HG03469 (cell line): Measurements from ENCODE around the gene MOB1B.
"Not testable (repeated sequence)": the region's sequence is repeated elsewhere in the genome, so short reads cannot be mapped to it uniquely, and the experiment has no call there.

ENCODE experiments used
- ATAC-seq: cut with Tn5 transposase; IDR thresholded peaks from one replicate; pipeline ENCODE4 v1.9.1; 2021; ENCODE audit warnings: mild to moderate bottlenecking, moderate library complexity, moderate number of reproducible peaks; ENCODE audit not compliant: unreplicated experiment

Gene MOB1B

DNA sequence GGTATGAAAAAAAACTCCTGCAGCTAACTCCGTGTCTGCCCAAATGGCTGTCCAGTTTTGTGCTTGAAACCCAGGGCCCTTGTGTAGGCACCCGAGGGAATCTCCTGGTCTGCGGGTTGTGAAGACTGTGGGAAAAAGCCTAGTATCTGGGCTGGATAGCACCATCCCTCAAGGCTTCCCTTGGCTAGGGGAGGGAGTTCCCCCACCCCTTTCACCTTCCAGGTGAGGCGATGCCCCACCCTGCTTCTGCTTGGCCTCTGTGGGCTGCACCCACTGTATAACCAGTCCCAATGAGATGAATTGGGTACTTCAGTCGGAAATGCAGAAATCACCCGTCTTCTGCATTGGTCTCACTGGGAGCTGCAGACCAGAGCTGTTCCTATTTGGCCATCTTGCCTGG is 102.9 kb downstream of the MOB1B start:
- not testable (repeated sequence) for ATAC-seq

DNA sequence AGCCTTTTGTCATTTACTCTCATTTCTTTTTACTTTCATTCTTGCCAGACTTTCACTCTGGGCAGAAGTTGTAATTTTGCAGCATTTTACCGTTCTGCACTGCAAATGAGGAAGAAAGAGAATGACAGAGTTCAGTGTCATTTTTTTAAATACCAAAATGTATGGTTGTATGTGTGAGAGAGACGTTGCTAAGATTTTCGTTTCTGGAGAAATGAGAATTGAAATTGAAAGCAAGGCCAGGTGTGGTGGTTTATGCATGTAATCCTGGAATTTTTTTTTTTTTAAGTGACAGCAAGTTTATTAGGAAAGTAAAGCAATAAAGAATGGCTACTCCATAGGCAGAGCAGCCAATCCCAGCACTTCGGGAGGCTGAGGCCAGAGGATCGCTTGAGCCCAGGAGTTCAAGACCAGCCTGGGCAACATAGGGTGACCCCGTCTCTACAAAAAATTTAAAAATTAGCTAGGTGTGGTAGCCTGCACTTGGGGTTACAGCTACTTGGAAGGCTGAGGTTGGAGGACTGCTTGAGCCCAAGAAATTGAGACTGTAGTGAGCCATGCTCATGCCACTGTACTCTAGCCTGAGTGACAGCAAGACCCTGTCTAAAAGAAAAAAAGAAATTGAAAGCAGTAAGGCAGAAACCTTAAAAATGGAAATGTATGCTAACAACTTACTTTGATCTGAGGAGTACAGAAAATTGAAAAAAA is 104.2 kb downstream of the MOB1B start:
- ATAC-seq = peak; percentile 69

DNA sequence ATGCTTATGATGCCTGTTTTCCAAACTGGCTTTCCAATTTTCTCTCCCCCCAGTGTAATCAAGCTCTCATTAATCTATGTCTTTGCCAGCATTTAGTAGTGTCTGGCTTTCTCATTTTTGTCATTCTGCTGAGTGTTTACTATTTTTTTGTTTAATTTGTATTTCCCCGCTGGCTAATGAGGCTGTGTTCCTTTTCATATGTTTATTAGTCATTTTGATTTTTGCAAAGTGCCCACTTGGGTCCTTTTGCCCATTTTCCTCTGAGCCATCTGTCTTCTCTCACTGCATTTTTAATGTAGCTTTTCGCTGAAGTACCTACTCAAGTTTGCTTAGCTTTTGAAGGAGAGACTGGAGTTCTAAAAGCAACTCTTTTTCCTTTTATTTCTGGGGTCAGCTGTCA is 106.0 kb downstream of the MOB1B start:
- no peak for ATAC-seq

DNA sequence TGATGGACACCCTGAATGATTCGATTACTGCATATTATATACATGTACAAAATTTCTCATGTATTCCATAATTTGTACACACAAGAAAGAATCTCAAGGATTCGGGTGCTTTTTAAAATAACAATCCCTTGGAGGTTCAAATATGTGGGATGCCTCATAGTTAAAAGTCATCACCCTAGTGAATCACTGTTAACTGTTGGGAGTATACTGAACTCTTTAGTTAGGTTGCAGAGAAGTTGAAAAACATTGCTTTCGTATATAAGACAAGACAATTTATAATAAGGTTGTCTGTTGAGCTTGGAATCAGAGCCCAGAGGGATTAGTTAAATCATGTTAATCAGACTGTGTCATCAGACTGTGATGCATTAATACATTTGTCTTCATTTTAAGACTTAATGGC is 106.9 kb downstream of the MOB1B start:
- no peak for ATAC-seq

DNA sequence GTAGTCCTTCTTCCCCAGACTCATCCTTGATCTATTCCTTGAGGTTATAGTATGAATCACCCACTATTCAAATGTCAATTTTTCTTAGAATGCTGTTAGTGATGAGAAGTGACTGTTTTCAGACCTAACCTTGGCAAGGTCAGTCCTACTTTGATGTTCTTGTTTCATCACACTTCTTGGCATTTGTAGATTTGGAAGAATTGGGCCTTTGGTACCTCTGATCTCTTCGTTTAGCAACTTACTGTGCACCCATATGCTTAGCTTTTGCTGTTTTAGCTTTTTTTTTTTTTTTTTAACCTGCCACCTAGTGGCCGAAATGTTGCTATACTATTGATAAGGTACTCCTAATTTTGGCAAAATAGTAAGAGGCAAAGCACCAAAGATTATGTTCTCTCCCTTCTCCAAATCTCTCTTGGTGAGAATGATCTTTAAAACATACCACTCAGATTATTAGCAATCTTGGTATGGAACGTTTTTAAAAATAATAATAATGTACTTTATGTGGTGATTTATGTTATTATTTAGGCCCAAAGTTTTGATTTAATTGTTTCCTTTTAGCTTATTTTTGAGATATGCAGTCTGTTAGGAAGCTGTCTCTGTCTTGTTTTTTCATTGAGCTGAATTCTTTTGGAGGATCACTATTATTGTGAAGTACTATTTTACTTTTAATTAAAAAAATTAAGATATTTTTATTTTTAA is 107.9 kb downstream of the MOB1B start:
- peak; percentile 43 for ATAC-seq

DNA sequence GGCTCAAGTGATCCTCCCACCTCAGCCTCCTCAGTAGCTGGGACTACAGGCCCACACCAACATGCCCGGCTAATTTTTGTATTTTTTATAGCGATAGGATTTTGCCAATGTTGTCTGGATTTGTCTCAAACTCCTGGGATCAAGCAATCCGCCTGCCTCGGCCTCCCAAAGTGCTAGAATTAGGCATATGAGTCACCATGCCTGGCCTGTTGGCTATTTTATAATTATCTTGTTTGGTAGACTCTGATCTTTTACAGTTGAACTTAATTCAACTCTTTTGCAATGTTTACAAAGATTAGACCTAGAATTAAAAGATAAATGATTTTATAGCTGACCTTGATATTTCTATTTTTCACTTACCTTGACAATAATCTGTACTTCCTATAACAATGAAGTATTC is 109.3 kb downstream of the MOB1B start:
- no peak for ATAC-seq

DNA sequence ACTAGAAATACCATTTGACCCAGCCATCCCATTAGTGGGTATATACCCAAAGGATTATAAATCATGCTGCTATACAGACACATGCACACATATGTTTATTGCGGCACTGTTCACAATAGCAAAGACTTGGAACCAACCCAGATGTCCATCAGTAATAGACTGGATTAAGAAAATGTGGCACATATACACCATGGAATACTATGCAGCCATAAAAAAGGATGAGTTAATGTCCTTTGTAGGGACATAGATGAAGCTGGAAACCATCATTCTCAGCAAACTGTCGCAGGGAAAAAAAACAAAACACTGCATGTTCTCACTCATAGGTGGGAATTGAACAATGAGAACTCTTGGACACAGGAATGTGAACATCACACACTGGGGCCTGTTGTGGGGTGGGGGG is 115.2 kb downstream of the MOB1B start:
- not testable (repeated sequence) for ATAC-seq

DNA sequence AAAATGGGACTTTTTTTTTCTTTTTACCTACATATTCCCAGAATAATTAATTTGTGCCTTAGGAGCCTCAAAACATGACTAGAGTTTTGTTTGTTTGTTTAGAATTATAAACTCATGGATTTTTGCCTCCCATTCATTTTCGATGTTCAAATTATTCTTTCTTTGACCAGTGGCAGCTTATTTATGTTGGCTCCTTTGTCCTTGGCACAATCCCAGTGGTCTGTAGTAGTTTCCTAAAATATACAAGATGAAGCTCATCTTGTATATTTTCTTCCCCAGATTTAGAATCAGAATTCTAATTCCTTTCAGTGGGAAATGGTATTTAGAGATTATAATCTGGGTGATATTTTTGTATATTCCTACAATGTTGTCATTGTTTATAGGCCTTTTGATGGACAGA is 118.4 kb downstream of the MOB1B start:
- no peak for ATAC-seq

DNA sequence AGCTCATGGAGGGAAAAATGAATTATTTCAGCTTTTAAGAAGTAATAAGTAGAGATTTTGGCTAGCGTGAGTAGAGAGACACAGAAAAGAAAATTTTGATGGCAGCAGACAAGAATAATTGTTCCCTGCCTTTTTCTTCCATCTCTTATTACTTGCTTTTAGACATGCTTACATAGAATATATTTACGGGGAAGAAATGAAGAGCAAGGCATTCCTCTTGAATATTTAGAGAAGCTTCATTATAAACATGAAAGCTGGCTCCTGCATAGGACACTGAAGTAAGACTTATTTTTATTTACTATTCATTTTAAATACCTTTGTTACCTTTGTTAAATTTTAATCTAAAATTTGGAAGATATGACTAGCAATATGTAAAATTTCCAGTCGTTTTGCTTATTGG is 123.5 kb downstream of the MOB1B start:
- ATAC-seq = no peak

DNA sequence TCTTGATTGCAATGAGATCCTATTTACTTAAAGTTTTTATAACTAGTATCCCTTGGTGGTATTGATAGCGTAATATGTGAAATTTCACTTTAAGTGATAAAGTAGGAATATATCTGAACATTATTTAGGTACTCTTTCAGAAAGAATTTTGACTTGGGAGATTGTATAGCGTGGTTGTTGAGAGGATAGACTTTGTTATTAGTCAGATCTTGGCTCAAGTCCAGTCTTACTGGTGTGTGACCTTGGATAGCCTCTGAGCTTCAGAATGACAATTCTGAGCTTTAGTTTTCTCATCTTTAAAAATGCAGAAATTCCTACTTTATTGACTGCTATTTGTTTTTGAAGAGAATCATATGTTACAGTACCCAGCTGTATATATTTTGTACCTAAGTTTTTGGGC is 123.9 kb downstream of the MOB1B start:
- no peak for ATAC-seq

DNA sequence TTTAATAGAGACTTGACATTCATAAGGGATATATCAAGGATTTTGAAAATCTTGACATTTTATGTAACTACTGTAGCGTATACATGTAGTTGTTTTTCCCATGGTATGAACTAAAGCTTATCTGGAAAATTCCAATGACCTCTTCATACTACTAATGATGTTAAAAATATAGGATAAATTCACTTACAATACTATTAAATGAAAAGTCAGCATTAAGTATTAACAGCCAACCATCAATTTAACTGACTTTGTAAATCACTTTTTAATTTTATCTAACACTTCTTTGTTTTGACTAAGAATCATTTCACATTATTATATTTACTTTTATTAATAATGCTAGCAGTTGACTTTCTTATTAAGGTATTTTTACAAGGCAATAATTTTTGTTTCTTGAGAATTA is 125.4 kb downstream of the MOB1B start:
- ATAC-seq = no peak

DNA sequence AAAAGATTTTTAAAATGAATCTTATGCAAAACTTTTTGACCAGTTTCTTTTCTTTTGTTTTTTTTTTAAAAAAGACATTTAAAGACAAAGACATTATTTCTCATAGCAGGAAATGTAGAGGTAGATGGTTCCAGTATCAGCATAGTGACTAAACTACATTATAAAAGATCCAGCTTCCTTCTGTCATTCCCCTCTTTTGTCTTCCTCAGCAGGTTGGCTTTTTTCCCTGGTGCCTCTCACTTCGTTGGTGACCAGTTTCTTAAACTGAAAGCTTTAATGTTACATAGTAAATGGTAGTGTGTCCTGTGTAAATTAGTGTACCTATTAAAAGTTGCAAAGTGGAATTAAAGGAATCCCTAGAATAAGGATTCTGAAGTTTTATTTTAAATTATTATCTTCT is 127.3 kb downstream of the MOB1B start:
- no peak for ATAC-seq

DNA sequence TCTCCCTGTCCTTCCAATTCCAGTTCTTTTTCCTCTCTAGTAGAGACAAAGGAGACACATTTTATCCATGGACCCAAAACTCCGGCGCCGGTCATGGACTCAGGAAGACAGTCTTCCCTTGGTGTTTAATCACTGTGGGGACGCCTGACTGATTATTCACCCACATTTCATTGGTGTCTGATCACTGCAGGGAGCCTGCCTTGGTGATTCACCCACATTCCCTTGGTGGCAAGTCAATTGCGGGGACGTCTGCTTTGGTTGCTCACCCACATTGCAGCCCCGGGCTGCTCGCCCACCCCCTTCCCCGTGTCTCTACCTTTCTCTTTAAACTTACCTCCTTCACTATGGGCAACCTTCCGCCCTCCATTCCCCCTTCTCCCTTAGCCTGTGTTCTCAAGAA is 129.9 kb downstream of the MOB1B start:
- ATAC-seq = not testable (repeated sequence)
